Left cardiac atrium (tissue), 4 donors: ENCODE measurements around the gene RNF38. TPM values are rescaled to one million over a fixed set of nuclear protein-coding genes. Genes with fewer than 3 reads are reported as not detected.
"Not testable (repeated sequence)": the region's sequence is repeated elsewhere in the genome, so short reads cannot be mapped to it uniquely, and the experiment has no call there.

ENCODE experiments used
- ATAC-seq, 2 donors: fragments of 200-7000 bp; cut with Tn5 transposase; one replicate each; pipeline ENCODE4 v1.9.1; 2020; ENCODE audit warnings: mild to moderate bottlenecking in 2 of 2, moderate library complexity in 2 of 2
- DNase-seq: peaks from one replicate; pipeline ENCODE4 v3.0.0-alpha.2; 2020
- intact Hi-C, 2 donors: fragments of 100-400 bp; cut with DNase I; formaldehyde crosslinking; loops; one replicate each; pipeline versions ENCODE4 v1.14.1 to v1.15.1; 2022 to 2023
- total RNA-seq, 2 donors: library from RNA; stranded (reverse); fragmentation: NEBNext Ultra II Directional; extraction: Animal tissue kit (Norgen Biotek cat#: 25700); gene quantifications; one replicate each; pipeline ENCODE4 v1.2.1, GENCODE V29; 2021
- donor health status: DM: no; HTN: yes; CAD: no.
- donor health status: DM: no; HTN: yes; CAD: no; lungs with severe emphysema.
- donor health status: DM: yes; HTN: yes; CAD: no.
- donor health status: Dilated cardiomyopathy.

The RNF38 gene
- total RNA-seq, 2 donors from 2014 or later = 25.4 to 29.6 TPM

- no peak for ATAC-seq
- DNase-seq = no peak
- intact Hi-C loops = no loop called here
These were observed 15.9 kb upstream of the RNF38 start for GRCh38 chr9:36415822-36416525.

DNA sequence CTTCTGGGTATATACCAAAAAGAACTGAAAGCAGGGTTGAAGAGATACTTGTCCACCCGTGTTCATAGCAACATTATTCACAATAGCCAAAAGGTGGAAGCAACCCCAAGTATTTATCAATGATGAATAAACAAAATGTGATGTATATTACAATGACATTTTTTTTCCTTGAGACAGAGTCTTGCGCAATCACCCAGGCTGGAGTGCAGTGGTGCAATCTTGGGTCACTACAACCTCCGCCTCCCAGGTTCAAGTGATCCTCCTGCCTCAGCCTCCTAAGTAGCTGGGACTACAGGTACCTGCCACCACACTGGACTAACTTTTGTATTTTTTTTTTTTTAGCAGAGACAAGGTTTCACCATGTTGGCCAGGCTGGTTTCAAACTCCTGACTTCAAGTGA, 11.3 kb upstream of the RNF38 start:
- intact Hi-C loops = loop anchor here in 1 of 2 donors (5.0 kb wide), 1 partner anchor 41 kb away; no protein-coding TSS in a partner anchor
- DNase-seq, ATAC-seq: not testable (repeated sequence)

GRCh38 chr9:36409076-36409475, 9.0 kb upstream of the RNF38 start:
- intact Hi-C loops, ATAC-seq, DNase-seq: not testable (repeated sequence)

- intact Hi-C loops = loop anchor here in 1 of 2 donors (1.0 to 2.0 kb wide), 2 partner anchors 44 to 149 kb away; no protein-coding TSS in a partner anchor
- ATAC-seq = peak; percentile 72 to 84
- peak; percentile 46 for DNase-seq
These were observed 7.2 kb upstream of the RNF38 start for GRCh38 chr9:36407122-36407723.

DNA sequence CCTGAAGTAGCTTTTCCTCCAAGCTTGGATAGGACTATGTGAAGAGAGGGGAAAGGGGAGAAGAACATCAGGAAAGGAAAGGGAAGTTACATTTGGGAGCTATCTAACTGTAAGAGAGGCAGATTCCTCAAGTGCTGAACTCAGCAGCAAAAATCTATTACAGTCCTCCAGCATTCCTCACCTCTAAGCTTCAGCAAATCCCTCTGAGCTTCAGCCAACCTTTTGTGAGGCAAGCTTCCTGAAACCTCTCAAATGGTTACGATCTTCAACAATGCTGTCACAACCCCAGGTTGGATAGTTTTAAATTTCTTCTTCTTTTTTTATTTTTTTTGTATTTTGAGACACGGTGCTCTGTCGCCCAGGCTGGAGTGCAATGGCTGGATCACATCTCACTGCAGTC, 2.5 kb upstream of the RNF38 start:
- no peak for DNase-seq
- no peak for ATAC-seq
- intact Hi-C loops = loop anchor here (5.0 kb wide), 3 partner anchors 45 to 155 kb away; no protein-coding TSS in a partner anchor

- no peak for DNase-seq
- intact Hi-C loops = loop anchor here (5.0 kb wide), 3 partner anchors 45 to 155 kb away; no protein-coding TSS in a partner anchor
- ATAC-seq = no peak
These were observed 1.9 kb upstream of the RNF38 start for GRCh38 chr9:36401897-36402480.

DNA sequence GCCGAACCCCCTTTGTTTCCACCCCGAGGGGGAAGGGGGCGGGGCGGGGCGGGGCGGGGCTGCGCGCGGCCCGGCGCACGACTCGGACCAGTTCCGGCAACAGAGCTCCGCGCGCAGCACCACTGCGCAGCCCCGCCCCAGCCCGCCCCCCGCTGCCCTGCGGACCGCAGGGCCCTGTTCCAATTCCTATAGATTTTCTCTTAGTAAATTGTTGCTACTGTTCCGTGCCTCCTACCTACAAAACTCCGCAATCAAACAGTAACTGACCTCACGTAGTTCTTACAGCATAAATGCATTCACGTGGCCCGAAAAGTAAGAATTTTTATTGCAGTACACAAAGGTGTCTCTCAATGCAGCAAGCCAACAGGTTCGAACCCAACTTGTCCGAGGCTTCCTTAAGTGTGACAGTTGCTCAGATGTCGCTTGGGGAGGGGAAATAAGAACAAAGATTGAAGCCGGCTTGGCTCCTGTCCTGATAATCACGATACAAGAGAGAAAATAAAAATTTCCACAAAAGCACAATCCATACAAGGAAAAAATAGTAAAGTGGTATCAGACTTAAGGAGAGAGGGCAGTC, 1.2 kb upstream of the RNF38 start:
- ATAC-seq (peak; percentile 94 to 95), DNase-seq (no peak)
- intact Hi-C loops = loop anchor here (5.0 kb wide), 3 partner anchors 46 to 156 kb away; no protein-coding TSS in a partner anchor

DNA sequence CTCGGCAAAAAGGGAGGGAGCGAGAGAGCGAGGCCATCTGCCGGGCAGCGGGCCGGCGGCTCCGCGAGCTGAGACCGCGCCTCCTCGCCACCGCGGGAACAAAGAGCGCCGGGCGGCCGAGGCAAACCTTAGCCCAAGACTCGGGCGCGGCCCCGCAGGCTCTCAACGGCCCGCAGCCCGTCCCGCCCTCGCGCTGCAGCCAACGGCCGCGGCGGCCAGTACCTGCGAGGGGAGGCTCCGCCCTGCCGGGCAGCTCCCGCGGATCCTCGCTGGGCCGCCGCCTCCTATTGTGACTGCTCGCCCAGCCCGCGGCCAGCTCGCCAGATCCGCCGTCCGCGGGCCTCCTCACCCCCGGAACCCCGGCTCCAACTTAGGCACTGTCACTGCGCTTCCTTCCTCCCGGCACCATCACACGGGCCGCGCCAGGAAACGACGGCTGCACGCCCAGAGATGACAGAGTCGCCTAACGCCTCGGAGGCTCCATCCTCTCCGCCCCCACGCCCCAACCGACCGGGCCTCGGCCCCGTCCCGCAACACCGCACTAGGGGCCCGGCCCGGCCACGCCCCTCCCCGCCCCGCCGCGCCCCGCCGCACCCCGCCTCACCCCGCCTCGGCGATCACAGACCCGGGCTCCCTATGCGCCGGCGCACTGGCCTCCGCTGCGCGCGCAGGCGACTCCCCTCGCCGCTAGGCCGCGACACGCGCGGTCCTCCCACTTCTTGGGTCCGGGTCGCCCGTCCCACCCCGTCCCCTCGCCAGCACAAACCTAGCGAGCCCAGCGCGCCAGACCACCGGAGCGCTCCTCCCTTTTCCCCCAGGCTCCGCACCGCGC, 479 bp upstream of the RNF38 start:
- DNase-seq (peak; percentile 89), ATAC-seq (peak; percentile 95 to 96)
- intact Hi-C loops = loop anchor here (5.0 kb wide), 3 partner anchors 47 to 157 kb away; no protein-coding TSS in a partner anchor

DNA sequence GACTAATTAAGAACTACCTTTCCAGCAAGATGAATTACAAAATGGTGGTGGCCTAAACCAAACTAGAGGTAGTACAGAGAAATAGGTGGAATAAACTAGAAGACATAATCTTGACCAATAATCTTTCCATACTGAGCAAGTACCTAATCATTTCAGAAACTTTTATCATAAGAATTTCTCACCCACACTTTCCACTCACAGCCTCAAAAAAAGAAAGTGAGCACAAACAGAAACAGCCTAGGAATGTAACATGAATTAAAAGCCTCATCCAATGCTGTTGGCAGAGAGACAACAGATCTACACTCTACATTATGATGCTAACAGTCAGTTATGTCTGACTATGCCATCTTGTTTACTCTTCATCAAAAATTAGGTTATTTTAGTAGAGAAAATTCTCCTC, 1.3 kb downstream of the RNF38 start:
- intact Hi-C loops = no loop called here
- no peak for ATAC-seq
- no peak for DNase-seq

DNA sequence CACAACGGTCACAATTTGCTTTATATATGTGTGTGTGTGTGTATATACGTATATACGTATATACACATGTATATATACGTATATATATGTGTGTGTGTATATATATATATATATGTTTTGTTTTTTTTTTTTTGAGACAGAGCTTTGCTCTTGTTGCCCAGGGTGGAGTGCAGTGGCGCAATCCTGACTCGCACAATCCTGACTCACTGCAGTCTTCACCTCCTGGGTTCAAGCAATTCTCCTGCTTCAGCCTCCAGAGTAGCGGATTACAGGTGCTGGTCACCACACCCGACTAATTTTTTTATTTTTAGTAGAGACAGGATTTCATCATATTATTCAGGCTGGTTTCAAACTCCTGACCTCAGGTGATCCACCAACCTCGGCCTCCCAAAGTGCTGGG, 3.1 kb downstream of the RNF38 start:
- intact Hi-C loops = no loop called here
- DNase-seq = no peak
- no peak for ATAC-seq

DNA sequence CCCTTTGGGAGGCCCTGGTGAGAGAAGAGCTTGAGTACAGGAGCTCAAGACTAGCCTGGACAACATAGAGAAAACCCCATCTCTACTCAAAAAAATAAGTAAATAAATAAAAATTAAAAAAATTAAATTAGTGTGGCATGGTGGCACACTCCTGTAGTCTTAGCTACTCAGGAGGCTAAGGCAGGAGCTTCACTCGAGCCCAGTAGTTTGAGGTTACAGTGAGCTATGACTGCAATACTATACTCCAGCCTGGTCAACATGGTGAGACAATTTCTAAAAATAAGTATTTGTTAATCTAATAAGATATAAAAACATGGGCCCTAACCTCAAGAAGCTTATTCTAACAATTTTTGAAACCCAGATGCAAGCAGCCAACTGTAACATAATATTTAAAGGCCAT, 7.6 kb downstream of the RNF38 start:
- DNase-seq = no peak
- intact Hi-C loops = no loop called here
- peak in 1 of 2 donors; percentile 64 for ATAC-seq

DNA sequence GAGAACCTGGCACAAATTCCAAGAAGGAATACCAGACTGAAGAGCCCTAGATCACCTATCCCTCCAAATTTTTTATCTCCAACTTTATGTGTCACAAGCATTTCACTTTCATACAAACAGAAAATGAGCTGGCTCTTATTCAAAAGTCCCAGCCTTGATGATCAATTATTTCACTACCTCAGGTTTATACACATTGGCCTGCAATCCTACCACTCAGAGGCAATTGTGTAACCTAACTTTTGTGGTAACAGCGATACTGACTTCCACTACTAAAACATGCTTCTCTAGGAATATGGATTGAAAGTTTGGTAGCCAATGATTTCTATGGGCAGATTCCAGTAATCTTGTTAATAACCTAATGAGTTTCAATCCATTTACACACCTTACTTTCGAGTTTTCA, 10.5 kb downstream of the RNF38 start:
- intact Hi-C loops = no loop called here
- DNase-seq (no peak), ATAC-seq (no peak)

GRCh38 chr9:36386396-36386965, 13.6 kb downstream of the RNF38 start:
- ATAC-seq, intact Hi-C loops, DNase-seq: not testable (repeated sequence)

GRCh38 chr9:36382484-36382883, 17.6 kb downstream of the RNF38 start:
- ATAC-seq (no peak), DNase-seq (no peak)
- intact Hi-C loops = no loop called here

- ATAC-seq (no peak), DNase-seq (no peak)
- intact Hi-C loops = no loop called here
These were observed 35.5 kb downstream of the RNF38 start for GRCh38 chr9:36364577-36364976.

GRCh38 chr9:36363448-36363847, 36.6 kb downstream of the RNF38 start:
- intact Hi-C loops = no loop called here
- ATAC-seq = no peak
- no peak for DNase-seq

DNA sequence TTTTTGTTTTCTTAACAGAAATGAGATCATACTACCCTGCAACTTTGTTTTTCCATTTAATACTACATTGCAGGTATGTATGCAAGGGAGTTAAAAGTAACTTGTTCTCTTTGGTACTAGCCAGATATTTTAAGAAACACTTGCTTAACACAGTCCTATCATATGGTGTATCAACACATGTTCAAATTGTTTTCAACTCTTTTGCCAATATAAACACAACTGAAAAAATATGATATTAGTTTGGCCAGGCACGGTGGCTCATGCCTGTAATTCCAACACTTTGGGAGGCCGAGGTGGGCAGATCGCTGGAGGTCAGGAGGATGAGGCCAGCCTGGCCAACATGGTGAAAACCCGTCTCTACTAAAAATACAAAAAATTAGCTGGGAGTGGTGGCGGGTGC, 41.6 kb downstream of the RNF38 start:
- ATAC-seq = no peak
- intact Hi-C loops = no loop called here
- DNase-seq = no peak

- ATAC-seq (no peak), DNase-seq (no peak)
- intact Hi-C loops = no loop called here
These were observed 42.4 kb downstream of the RNF38 start for GRCh38 chr9:36357639-36358038.

GRCh38 chr9:36346569-36346968, 53.5 kb downstream of the RNF38 start:
- ATAC-seq (no peak), DNase-seq (no peak)
- intact Hi-C loops = no loop called here
